ENCODE measurements around the gene CDKAL1. TPM values are rescaled to one million over a fixed set of nuclear protein-coding genes. Genes with fewer than 3 reads are reported as not detected.

CDKAL1 gene
- total RNA-seq, 1 donor from 2014 or later: 10.2 TPM

GRCh38 chr6:21158873-21159272, 624.6 kb downstream of the CDKAL1 start:
- DNase-seq (no peak), ATAC-seq (ENCODE audit: poor library complexity) (no peak)
- intact Hi-C loops (cut with DNase I): no loop called here

- DNase-seq (no peak), ATAC-seq (ENCODE audit: poor library complexity) (no peak)
- intact Hi-C loops (cut with DNase I): no loop called here
Observed at GRCh38 chr6:21159465-21159864, 625.2 kb downstream of the CDKAL1 start.

GRCh38 chr6:21161707-21162106, 627.5 kb downstream of the CDKAL1 start:
- intact Hi-C loops (cut with DNase I): no loop called here
- DNase-seq (no peak), ATAC-seq (ENCODE audit: poor library complexity) (no peak)

- ATAC-seq (ENCODE audit: poor library complexity): no peak
- DNase-seq: no peak
- intact Hi-C loops (cut with DNase I): no loop called here
Observed at GRCh38 chr6:21163110-21163837, 629.0 kb downstream of the CDKAL1 start.

GRCh38 chr6:21163838-21164180, 629.6 kb downstream of the CDKAL1 start:
- intact Hi-C loops (cut with DNase I): no loop called here
- ATAC-seq (ENCODE audit: poor library complexity) (no peak), DNase-seq (no peak)

GRCh38 chr6:21164768-21165326, 630.6 kb downstream of the CDKAL1 start:
- intact Hi-C loops (cut with DNase I): no loop called here
- no peak for DNase-seq
- no peak for ATAC-seq (ENCODE audit: poor library complexity)

GRCh38 chr6:21166754-21167153, 632.5 kb downstream of the CDKAL1 start:
- DNase-seq: no peak
- intact Hi-C loops (cut with DNase I): no loop called here
- peak; percentile 78 for ATAC-seq (ENCODE audit: poor library complexity)

- DNase-seq: no peak
- ATAC-seq (ENCODE audit: poor library complexity): no peak
- intact Hi-C loops (cut with DNase I): no loop called here
Observed at GRCh38 chr6:21167790-21168189, 633.5 kb downstream of the CDKAL1 start.

GRCh38 chr6:21171801-21172200, 637.5 kb downstream of the CDKAL1 start:
- DNase-seq (no peak), ATAC-seq (ENCODE audit: poor library complexity) (no peak)
- intact Hi-C loops (cut with DNase I): no loop called here

GRCh38 chr6:21173031-21173430, 638.8 kb downstream of the CDKAL1 start:
- intact Hi-C loops (cut with DNase I): no loop called here
- DNase-seq (no peak), ATAC-seq (ENCODE audit: poor library complexity) (no peak)

- DNase-seq: no peak
- ATAC-seq (ENCODE audit: poor library complexity): no peak
- intact Hi-C loops (cut with DNase I): no loop called here
Observed at GRCh38 chr6:21173678-21174077, 639.4 kb downstream of the CDKAL1 start.

- intact Hi-C loops (cut with DNase I): no loop called here
- ATAC-seq (ENCODE audit: poor library complexity) (no peak), DNase-seq (no peak)
Observed at GRCh38 chr6:21176197-21176596, 641.9 kb downstream of the CDKAL1 start.

GRCh38 chr6:21180155-21180554, 645.9 kb downstream of the CDKAL1 start:
- intact Hi-C loops (cut with DNase I): no loop called here
- no peak for ATAC-seq (ENCODE audit: poor library complexity)
- no peak for DNase-seq

GRCh38 chr6:21180800-21181337, 646.6 kb downstream of the CDKAL1 start:
- DNase-seq (no peak), ATAC-seq (ENCODE audit: poor library complexity) (no peak)
- intact Hi-C loops (cut with DNase I): no loop called here

- intact Hi-C loops (cut with DNase I): no loop called here
- DNase-seq: no peak
- ATAC-seq (ENCODE audit: poor library complexity): no peak
Observed at GRCh38 chr6:21181866-21182265, 647.6 kb downstream of the CDKAL1 start.

GRCh38 chr6:21182589-21182988, 648.3 kb downstream of the CDKAL1 start:
- intact Hi-C loops (cut with DNase I): no loop called here
- no peak for ATAC-seq (ENCODE audit: poor library complexity)
- no peak for DNase-seq

GRCh38 chr6:21185861-21186478, 651.7 kb downstream of the CDKAL1 start:
- intact Hi-C loops (cut with DNase I): no loop called here
- DNase-seq (no peak), ATAC-seq (ENCODE audit: poor library complexity) (no peak)

GRCh38 chr6:21186479-21187055, 652.3 kb downstream of the CDKAL1 start:
- DNase-seq (no peak), ATAC-seq (ENCODE audit: poor library complexity) (no peak)
- intact Hi-C loops (cut with DNase I): no loop called here

GRCh38 chr6:21187485-21187884, 653.2 kb downstream of the CDKAL1 start:
- intact Hi-C loops (cut with DNase I): no loop called here
- no peak for ATAC-seq (ENCODE audit: poor library complexity)
- no peak for DNase-seq
